Anterior cingulate cortex (tissue), 58 donors: ENCODE measurements around the gene PIGZ.

ENCODE experiments used
- DNase-seq, 58 donors: peaks; one replicate each; lab custom pipeline; 2025; lab: John Stamatoyannopoulos, UW

The PIGZ gene

GRCh38 chr3:196968233-196969133, at the start of gene PIGZ:
Gene PIGZ (minus strand): TSS chr3:196968833. CDS start chr3:196952031, 16,802 bp downstream.
- peak in 16 of 58 donors; percentile 9 to 61 (median 28) for DNase-seq

GRCh38 chr3:197017003-197017402, 48.4 kb upstream of the PIGZ start:
- DNase-seq: no peak

- no peak for DNase-seq
Observed at GRCh38 chr3:197015790-197016736, 47.4 kb upstream of the PIGZ start.

- no peak for DNase-seq
Observed at GRCh38 chr3:197014942-197015575, 46.4 kb upstream of the PIGZ start.

GRCh38 chr3:197014024-197014423, 45.4 kb upstream of the PIGZ start:
- no peak for DNase-seq

GRCh38 chr3:197012540-197012883, 43.9 kb upstream of the PIGZ start:
- DNase-seq: no peak

- DNase-seq: no peak
Observed at GRCh38 chr3:197011780-197012539, 43.3 kb upstream of the PIGZ start.

GRCh38 chr3:197010556-197011351, 42.1 kb upstream of the PIGZ start:
- no peak for DNase-seq

GRCh38 chr3:197009532-197010019, 40.9 kb upstream of the PIGZ start:
- no peak for DNase-seq

- no peak for DNase-seq
Observed at GRCh38 chr3:197008436-197009209, 40.0 kb upstream of the PIGZ start.

- no peak for DNase-seq
Observed at GRCh38 chr3:197007953-197008352, 39.3 kb upstream of the PIGZ start.

GRCh38 chr3:197007296-197007940, 38.8 kb upstream of the PIGZ start:
- DNase-seq: no peak

GRCh38 chr3:197006860-197007259, 38.2 kb upstream of the PIGZ start:
- DNase-seq: no peak

- no peak for DNase-seq
Observed at GRCh38 chr3:197006446-197006845, 37.8 kb upstream of the PIGZ start.

GRCh38 chr3:197003461-197004385, 35.1 kb upstream of the PIGZ start:
- peak in 5 of 58 donors; percentile 18 to 45 (median 30) for DNase-seq

- peak in 43 of 58 donors; percentile 32 to 78 (median 59) for DNase-seq
Observed at GRCh38 chr3:197002701-197003454, 34.2 kb upstream of the PIGZ start.
